H1 (cell line): ENCODE data around the gene CFAP97. TPM values are rescaled to one million over a fixed set of nuclear protein-coding genes. Genes with fewer than 3 reads are reported as not detected.

Experiments used
- SIN3A ChIP-seq, 2 experiments: IDR thresholded peaks in 1 of 2; conservative IDR thresholded peaks in 1 of 2; 2 replicates each; pipeline ENCODE4 v1.6.1; 2011 to 2012; ENCODE audit warnings: low read length in 2 of 2, improper control_type of control experiment in 1 of 2, low read depth in 1 of 2, mild to moderate bottlenecking in 1 of 2
- polyA plus RNA-seq, 7 experiments: library from polyadenylated mRNA; depleted of rRNA in 3 of 7; stranded (reverse) in 5 of 7; unstranded in 2 of 7; fragments of >200 nt in 5 of 7; fragments of 200-250 nt in 2 of 7; gene quantifications; 1 replicate in 5 of 7; 2 replicates in 1 of 7; 4 replicates in 1 of 7; pipeline versions ENCODE4 v1.2.1 to v1.2.3, GENCODE V29; 2011 to 2013; ENCODE audit warnings: missing spikeins in 2 of 7, mixed read lengths in 2 of 7
- total RNA-seq: library from RNA; stranded (reverse); fragmentation: NEBNext Ultra II Directional; extraction: Animal tissue kit (Norgen Biotek cat#: 25700); gene quantifications from 2 replicates; pipeline ENCODE4 v1.2.1, GENCODE V29; 2021

Gene CFAP97
- total and polyA plus RNA-seq, 2 of the 8 experiments (the other 6 are each of a cell fraction or from before 2014, with no cell fraction given) = 9.2 to 40.4 TPM

DNA sequence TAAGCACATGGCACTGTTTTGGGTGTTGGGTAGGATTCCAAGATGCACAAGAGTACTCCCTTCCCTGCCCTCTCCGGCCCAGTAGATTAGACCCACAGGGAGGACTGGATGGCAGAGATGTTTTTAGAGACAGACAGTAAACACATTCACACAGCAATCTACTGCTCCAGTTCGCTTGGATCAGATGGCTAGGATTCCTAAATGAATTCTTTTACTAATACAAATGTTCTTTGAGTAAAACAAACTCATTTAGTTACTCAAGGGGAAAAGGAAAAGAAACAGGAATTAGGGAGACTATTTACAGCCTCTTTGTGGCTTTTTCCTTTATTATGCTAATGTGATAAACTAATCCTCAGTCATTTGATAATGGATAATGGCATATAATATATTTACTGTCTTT lies 11.5 kb upstream of the CFAP97 start (continued):
- TF ChIP-seq SIN3A (conservative IDR thresholded peaks at IDR 0.05 in 1 of 2, IDR thresholded peaks at IDR 0.05 in 1 of 2; ENCODE audit: low read depth in 1 of 2, low read length in 2 of 2) = no peak
